Stimulated activated CD4-positive, alpha-beta T cell treated with anti-CD3 and anti-CD28 coated beads, Interleukin-1b, Interleukin-23, amount 100 ng/mL, for 1 hour (primary cell): Measurements from ENCODE around the gene CLCNKB.
"Not testable (repeated sequence)": the region's sequence is repeated elsewhere in the genome, so short reads cannot be mapped to it uniquely, and the experiment has no call there.

Experiments
- DNase-seq, 2 donors: peaks; one replicate each; pipeline ENCODE4 v3.0.0-alpha.2; 2020; ENCODE audit warnings: low read depth in 2 of 2

The CLCNKB gene

DNA sequence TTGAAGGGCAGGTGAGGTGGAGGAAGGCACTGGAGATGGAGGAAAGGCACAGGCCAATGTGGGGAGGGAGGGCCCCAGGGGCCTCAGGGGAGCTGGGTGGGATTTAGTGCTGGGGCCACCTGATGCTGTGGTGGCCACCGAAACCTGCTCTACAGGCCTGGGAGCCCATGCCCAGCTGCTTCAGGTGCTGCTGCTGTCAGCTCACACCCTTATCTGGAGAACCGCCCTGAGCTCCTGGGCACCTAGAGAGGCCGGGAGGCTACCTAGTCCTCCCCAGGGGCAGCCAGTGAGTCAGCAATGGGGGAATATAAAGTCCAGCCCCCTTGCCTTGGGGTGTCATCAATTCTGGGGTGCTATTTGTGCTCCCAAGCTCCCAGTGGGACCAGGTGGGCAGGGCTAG, 17.7 kb downstream of the CLCNKB start:
- DNase-seq, result no peak

DNA sequence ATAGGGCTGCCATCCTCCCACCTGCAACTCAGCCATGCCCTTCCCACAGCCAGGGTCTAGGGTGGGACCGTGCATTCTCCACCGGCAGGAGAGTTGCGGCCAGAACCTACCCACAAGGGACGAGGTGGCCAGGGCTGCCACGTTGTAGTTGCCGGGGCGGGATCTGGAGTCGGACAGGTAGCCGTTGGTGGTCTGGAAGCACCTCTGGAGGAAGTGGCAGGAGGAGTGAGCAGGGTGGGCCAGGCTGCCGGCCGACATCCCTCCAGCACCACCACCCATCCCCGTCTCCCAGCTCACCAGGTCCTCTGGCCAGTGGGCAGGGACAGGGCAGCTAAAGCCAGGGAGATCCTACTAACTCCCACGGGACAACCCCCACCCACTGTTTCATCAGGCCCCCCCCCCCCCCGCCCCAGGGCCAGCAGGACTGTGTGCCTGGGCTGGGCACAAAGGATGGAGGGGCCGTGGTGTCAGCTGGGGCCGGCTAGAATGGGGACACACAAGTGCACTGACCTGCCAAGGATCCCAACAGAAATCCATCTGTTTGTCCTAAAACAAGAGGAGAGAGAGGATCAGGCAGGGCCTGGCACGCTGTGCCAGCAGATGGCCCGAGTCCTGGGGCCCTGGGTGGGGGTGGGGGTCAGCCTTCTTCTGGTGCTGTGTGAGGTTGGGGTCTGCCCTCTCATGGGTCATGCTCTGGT, 18.6 kb downstream of the CLCNKB start:
- not testable (repeated sequence) for DNase-seq

DNA sequence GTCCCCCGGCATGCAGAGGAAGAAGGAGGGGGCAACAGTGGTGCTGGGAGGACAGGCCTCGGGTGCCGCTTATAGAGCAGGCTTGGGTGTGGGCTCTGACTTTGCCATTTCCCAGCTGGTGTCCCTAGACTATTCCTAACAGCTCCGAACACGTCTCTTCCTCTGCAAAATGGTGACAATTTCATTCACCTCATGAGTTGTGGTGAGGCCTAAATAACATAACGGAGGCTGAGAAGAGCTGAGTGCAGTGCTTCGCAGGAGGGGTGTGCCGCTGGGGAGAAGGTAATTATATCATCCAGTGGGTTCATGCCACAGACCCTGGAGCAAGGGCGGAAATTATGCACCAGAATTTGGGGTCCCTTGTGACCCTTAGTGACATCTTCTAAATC, 19.1 kb downstream of the CLCNKB start:
- not testable (repeated sequence) for DNase-seq

DNA sequence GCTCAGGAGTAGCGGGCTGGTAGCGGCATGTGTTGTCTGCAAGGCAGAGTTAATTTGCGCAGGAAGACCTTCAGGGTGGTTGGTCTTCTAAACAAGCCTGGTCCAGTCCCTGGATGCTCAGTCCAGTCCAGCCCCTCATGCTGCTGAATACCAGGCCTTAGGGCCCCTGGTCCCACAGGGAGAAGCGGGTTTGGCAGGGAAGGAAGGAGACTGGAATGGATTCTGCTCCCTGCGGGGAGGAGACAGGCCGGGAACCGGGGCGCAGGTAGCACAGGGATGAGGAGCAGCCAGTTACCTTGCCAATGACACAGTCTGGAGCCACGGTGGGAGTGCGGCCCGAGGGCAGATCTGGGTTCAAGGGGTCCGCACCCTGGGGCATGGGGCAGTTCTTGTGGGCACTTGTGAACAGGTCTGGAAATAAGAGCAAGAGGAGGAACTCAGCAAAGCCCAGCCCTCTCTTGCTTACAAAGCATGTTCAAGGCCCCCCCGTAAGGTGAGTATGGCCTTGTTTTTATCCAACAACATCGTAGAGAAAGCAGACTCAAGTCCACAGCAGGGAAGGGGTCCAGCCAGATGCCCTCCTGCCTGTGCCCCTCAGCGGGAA, 19.7 kb downstream of the CLCNKB start:
- DNase-seq, result no peak

DNA sequence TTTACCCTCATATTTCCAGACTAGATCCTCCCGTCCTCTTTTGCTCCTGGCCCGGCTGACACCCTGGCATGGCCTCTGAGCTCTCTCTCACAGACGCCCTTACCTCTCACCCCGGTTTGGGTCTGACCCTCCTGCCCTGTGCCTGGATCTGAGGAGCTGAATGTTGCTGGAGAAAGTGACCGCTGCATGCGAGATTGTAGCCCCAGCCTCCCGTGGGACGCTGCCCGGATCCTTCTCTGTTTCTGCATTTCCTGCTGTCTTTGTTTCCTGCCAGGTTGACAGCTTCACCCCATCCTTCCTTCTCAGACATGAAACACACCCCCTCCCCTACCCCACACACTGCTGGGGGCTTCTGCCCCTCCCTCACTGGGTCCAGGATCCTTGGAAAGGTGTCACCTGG, 20.3 kb downstream of the CLCNKB start:
- DNase-seq, result no peak

DNA sequence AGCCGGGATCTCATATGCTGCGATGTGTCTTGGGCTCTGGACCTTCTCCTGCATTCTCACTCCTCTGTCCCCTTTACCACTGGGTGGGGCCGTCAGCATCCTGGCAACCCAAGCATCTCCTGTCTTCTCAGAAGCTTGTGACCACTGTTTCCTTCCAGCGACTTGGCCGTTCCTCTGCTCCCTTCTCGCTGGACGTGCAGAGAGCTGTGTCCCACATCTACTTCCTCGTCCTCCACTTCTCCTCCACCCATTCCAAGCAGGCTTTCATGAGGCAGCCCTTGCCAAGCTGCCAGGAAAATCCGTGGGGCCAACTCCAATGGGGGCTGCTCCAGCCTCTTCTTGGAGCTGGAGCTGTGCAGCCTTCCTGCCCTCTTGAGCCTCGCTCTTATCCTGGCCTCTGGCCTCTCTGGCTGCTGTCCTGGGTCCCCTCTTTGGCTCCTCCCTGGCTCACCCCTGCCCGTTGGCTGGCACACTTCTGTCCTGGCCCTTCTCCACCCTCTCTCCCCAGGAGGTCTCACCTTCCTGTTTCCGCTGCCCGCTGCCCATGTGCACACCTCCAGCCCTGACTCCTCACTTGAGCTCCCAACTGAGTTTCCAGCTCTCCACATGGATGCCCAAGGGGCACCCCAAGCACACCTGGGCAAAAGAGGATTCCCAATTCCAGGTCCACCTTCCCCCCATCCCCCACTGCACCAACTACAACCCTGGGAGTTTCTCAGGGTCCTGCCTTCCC, 21.1 kb downstream of the CLCNKB start:
- no peak for DNase-seq

DNA sequence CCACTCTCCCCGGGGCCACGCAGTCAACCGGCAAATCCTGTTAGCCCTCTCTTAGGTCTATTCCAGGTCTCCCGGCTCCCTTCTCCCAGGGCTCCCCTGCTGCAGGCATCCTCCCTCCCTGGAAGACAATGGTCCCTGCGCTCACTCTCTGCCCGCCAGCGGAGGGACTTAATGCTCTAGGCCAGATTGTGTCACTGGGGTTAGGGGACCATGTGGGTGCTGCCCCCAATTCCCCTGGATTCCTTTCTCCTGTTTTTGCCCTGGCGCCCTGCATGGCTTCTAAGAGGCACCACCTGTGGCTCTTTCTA, 21.6 kb downstream of the CLCNKB start:
- DNase-seq, result no peak

DNA sequence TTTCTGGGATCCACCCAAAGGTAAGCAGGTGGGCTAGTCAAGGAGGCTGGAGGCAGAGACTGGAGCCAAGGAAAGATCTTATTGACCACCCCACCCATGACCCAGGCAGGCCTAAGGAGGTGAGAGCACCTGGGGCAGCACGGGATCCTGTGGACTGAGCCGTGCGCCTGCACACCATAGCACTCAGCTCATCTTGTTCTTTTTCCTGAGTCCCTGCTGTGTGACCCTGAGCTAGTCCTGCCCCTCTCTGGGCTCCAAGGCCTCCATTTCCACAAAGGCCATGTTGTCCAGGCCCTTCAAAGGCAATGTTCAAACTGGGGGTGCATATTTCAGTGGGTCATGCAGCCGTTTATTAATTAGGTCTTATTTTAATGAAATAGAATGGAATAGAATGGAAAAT, 22.7 kb downstream of the CLCNKB start:
- no peak for DNase-seq

DNA sequence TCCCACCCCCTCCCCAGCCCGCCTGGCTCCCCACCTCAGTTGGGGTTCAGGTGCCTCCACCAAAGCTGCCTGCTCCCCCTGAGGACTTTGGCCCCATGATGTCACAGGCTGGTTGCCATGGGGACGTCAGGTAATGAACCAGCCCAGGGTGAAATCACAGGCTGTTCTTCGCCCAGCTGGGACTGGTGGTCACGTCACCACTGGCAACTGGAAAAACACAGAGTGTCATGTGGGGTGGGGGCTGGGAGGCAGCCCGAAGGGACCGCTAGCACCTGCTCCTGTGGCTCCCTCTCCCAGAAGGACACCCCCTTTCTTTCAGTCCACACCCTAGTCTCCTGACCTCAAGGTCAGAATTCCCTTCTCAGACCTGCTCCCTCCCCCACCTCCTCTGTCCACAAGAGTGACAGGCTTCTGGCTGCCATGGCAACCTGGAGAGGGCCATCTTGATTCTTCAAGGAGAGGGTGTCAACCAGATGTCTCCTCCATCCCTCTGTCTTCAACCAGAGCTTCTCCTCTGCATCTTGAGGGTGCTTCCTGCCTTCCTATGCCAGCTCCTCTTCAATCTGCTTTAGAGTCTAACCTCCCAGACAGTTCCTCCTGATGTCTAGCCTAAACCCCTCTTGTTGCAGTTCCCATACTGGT, 23.7 kb downstream of the CLCNKB start:
- no peak for DNase-seq

DNA sequence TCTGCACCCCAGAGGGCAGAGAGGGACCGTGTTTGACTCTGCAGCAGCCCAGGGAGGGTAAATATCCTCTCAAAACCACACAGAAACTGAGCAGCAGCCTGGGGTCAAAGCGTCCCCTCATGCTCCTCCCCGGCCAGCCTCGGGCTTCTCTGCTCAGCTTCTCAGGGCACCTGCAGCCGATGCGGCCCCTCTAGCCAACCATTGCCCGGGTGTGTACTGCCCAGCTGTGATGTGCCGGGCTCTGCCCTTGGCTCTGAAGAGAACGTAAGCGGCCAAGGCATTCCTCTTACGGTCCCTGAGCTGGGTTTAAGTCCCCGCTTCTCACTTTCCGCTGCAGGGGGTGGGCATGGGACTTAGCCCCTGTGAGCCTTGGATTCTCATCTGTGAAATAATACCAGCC, 24.4 kb downstream of the CLCNKB start:
- DNase-seq, result no peak

DNA sequence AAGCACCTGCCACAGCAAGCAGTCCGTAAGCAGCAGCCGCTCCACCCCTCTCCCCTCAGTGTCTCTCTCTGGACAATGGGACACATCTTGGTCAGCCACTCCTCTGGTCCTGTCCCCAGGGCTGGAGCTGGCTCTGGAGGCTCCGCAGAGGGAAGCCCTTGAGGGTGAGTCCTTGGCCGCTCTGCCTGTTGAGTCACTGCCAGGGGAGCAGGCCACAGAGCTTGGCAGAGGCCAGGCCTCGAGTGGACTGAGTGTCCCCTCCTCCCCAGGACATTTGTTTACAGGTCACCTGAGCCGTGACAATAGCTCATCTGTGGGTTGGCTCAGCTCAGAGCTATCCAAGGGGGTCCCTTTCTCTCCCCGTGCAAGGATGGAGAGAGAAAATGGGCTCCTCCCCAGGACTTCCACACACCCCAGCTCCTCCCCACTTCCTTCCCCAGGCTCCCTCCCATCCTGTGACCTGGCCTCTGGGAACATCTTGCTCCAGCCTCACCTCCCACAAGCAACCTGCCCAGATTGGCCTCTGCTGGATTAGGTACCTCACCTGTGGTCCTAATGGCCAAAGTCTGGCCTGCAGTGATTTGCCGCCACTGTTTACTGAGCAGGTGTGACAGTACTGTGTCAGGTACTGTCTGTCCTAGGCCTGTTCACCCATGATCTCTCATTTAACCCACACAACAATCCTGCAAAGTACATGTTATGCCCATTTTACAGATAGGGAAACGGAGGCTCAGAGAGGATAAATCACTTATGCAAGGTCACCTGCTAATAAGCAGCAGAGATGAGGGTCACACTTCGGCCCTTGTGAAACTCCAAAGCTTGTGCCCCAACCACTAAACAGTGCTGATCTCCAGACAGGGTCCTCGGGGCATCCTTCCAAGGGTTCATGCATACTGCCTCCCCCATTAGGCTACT, 25.0 kb downstream of the CLCNKB start:
- DNase-seq, result no peak

DNA sequence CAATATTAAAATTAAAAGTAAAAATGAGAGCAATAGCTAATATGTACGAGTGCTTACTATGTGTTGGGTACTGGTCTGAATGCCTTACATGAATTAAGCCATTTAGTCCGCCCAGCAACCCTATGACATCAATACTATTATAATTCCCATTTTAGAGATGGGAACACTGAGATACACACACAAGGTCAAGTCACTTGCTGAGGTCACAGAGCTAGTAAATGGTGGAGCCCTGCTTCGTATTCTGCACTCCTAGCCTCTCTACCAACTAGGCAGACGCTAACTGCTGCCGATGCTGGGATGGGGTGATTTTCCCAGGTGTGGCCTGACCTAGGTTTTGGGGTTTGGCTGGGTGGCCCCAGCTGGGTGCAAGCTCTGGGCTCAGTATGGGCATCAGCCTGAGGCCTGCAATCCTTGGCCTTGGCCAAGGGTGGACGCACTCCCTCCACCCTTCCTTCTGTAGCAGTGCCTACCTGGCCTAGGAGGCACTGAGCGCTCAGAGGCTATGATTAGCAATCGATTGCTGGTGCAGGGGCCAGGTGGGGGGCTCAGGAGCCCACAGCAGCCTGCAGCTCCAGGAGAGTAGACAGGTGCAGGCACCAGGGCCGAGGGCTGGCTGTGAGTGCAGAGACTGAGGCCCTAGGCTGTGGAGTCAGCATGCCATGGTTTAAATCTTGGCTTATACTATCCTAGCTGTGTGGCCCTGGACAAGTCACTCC, 27.2 kb downstream of the CLCNKB start:
- DNase-seq, result no peak

DNA sequence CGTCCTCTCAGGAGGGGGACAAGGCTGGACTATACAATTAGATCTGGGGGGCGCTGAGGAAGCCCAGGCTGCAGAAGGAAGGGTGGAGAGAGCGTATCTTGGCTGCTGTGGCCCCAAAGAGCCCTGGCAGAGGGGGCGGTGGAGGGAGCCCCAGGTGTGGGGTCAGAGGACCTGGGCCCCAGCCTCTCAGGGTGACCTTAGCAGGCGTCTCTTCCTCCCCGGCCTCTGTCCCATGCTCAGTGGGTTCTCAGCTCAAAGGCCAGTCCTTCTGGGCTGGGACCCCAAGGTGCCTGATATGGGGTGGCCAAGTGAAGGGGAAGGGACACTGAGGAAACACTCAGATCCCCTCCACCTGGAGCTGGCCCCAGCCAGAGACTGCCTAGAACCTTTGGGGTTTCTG, 28.0 kb downstream of the CLCNKB start:
- no peak for DNase-seq

DNA sequence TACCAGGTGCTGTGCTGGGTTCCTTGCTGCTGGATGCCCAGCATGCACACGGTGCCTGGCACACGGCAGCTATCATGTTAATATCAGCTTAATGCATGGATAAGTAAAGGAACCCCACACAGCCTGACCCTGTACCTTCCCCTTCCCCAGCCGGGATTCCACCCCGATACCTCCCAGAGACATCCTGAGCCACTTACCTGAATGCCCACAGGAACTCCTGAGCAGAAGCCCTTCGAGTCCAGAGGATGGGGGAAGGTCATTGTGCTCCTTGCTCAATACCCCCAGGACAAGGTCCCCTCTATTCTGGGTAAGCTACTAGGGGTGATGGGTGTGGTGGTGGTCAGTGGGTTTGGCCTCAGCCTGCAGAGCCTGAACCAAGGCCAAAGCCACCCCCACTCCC, 28.5 kb downstream of the CLCNKB start:
- no peak for DNase-seq

DNA sequence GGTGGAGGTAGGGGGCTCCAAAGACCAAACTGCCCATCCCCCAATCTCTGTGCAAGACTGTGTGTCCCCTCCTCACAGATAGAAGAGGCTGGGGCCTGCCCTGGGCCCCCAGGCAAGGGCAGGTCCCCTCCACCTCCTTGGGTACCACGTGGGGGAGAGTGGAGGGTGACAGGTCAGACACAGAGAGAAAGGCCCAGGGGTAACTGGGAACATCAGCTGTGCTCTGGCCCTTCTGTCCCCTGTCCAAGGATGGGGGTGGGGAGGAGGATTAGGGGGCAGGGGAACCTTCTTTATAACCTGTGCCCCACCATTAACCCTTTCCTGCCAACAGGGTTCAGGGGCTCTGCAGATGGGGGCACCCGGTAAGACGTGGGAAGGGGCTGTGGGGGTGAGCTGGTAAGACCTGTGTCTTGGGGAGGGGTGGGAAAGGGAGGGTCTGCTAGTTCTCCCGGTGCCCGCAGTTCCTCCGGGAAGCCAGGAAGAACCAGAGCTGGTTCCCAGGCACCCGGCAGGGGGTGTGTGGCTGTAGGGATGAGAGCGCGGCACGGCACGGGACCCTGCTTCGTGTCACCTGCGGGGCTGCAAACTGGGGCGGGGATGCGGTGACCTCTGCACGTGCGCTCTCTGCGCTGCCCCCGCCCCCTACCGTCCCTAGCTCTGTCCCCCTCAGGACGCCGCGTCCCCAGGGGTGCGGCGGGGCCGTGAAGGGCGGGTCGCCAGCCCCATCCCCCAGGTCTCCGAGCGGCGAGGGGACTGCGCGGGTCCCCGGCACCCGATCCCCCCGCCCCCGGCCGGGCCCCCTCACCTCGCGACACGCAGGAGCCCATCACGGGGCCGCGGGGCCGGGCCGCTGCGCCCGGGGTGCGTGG, 29.3 kb downstream of the CLCNKB start:
- no peak for DNase-seq

DNA sequence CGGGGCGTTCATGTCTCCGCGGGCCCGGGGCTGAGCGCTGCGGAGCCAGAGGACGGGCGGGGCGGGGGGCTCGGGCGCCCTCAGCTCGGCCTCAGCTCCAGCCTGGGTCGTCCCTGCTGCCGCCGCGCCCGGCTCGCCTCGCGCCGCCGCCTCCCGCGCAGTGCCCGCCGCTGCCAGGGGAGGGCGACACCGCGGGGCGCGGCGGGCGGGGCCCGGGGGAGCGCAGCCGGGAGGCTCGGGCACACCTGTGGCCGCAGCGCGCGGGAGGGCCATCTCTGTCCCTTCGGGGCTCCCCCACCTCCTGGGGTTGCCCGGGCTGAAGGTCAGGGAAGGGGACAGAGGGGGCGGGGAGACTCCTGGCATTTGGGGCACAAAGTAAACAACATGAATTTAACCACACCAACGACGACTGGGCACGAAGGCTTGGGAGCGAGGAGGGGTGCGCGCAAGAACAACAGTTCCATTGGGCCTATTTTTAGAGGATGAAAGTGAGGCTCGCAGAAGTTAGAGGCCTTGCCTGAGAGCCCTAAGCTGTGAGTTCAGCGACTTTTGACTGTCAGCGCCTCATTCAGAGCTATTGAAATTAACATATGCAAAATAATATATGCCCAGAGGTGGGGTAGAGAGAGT, 30.0 kb downstream of the CLCNKB start, which contains the start of gene FAM131C:
FAM131C (minus strand) TSS at position 162 of the 630 bp plus-strand sequence. CDS start 209 bp downstream, outside the sequence.
- DNase-seq, result peak in 1 of 2 donors; percentile 16

DNA sequence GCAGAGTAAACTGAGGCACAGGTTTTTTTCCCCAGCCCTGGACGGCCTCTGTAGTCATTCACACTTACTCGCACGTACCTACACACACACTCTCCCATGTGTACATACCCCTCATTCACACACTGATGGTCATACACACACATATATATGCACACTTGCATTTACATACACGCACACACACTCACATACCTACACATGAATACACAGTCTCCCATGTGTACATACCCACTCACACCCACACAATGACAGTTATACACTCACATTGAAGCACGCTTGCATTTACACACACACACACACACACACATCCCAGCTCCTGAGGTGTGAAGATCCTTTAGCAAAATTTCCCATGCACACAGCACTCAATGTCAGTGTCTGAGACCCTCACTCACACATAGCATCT, 30.6 kb downstream of the CLCNKB start:
- DNase-seq, result no peak

DNA sequence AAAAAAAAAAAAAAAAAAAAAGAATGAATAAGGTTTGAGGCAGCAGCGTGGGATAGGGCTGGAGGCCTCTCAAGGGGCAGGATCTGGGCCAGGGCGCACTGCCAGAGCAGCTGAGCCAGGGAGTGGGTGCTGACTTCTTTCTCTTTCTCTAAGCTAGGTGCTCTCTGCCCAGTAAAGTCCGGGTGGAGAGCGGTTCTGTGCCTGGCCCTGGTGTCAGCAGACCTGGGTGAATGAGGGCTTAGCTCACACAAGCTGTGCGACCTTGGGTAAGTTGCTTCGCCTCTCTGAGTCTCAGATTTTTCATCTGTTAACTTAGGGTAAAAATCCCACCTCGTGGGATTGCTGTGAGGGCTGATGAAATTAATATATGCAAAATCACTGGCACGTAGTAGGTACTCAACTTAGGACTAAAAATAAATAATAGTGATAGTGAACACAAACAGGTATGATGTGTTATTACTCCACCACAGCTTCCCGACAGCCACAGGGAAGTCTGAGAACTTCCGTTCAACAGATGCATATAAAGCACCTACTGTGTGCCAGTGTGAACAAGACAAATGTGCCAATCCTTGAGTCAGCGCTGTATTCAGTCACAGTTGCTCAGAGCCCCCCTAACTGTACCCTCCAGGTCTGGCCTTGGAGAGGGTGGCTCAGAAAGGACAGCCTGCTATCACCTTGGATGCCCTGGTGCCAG, 31.9 kb downstream of the CLCNKB start:
- DNase-seq, result no peak
